B cell (primary cell): ENCODE data around the gene AGL.

Experiments
- CTCF ChIP-seq: fragments of 200-600 bp; IDR thresholded peaks from one replicate; pipeline ENCODE4 v1.8.0; 2022; ENCODE audit warnings: antibody characterized with exemption, mild to moderate bottlenecking
- EZH2 ChIP-seq: IDR thresholded peaks from 2 replicates; pipeline ENCODE4 v1.6.1; 2012; ENCODE audit warnings: borderline replicate concordance, low read depth, mild to moderate bottlenecking, moderate library complexity, low read length; ENCODE audit not compliant: insufficient read depth, poor library complexity, severe bottlenecking

- TF ChIP-seq CTCF (no peak), EZH2 (no peak)
Measured at GRCh38 chr1:99851850-99852454, 1.8 kb downstream of the AGL start.
